Muscle of leg (tissue), 11 donors: ENCODE results near the gene NPTN. TPM values are rescaled to one million over a fixed set of nuclear protein-coding genes. Genes with fewer than 3 reads are reported as not detected.
"Not testable (repeated sequence)": the region's sequence is repeated elsewhere in the genome, so short reads cannot be mapped to it uniquely, and the experiment has no call there.

ENCODE experiments used
- DNase-seq: peaks from one replicate; pipeline ENCODE4 v3.0.0; 2013
- H3K27ac ChIP-seq: one replicate; pipeline ENCODE4 v1.5.1; 2013; ENCODE audit warnings: mild to moderate bottlenecking, low read length, control low read depth
- H3K27me3 ChIP-seq: one replicate; pipeline ENCODE4 v1.6.1; 2013; ENCODE audit warnings: low read length; ENCODE audit not compliant: control insufficient read depth, insufficient read depth
- H3K36me3 ChIP-seq: one replicate; pipeline ENCODE4 v1.6.1; 2013; ENCODE audit warnings: low read length; ENCODE audit not compliant: control insufficient read depth, insufficient read depth
- H3K4me1 ChIP-seq: one replicate; pipeline ENCODE4 v1.6.1; 2013; ENCODE audit warnings: low read length; ENCODE audit not compliant: control insufficient read depth, insufficient read depth
- H3K4me3 ChIP-seq: one replicate; pipeline ENCODE4 v1.5.1; 2013; ENCODE audit warnings: low read length, control low read depth
- H3K9me3 ChIP-seq: replicated peaks from 2 replicates; pipeline ENCODE4 v1.6.1; 2013; ENCODE audit warnings: low read depth, low read length; ENCODE audit not compliant: control insufficient read depth
- WGBS: methylation state at CpG from one replicate; pipeline ENCODE4 v1.1.5; 2013; ENCODE audit warnings: missing lambda C conversion rate; ENCODE audit not compliant: insufficient coverage; 5-methylcytosine and 5-hydroxymethylcytosine counted together
- polyA plus RNA-seq, 8 donors: library from polyadenylated mRNA; unstranded; fragments of 120-200 nt; gene quantifications; one replicate each; pipeline versions ENCODE4 v1.2.1 to v1.2.3, GENCODE V29; 2013; ENCODE audit warnings: inconsistent platforms in 1 of 8, low replicate concordance in 1 of 8; ENCODE audit not compliant: insufficient read length in 8 of 8, insufficient read depth in 1 of 8
- total RNA-seq: library from RNA; stranded (reverse); fragments of 120-200 nt; gene quantifications from one replicate; pipeline ENCODE4 v1.2.4, GENCODE V29; 2013

Gene NPTN
- total and polyA plus RNA-seq, 9 donors = 64.8 to 96.4 (median 82.7) TPM

- WGBS = no CpG with 5 or more reads among the region's 2 CpGs
- DNase-seq = peak; percentile 92
These were observed 72.6 kb downstream of the NPTN start for GRCh38 chr15:73560501-73561117.

GRCh38 chr15:73558529-73558928 lies 74.7 kb downstream of the NPTN start:
- H3K4me1 ChIP-seq = no peaks in the 10 kb centered on the region
- no peak overlapping the region for H3K27ac ChIP-seq
- H3K36me3 ChIP-seq = peaks cover 21% of the 10 kb centered on the region

More at GRCh38 chr15:73560501-73561117, 72.6 kb downstream of the NPTN start:
- H3K4me3 ChIP-seq = no peak overlapping the region
- peaks cover 23% of the 10 kb centered on the region for H3K36me3 ChIP-seq
- no peaks in the 10 kb centered on the region for H3K27me3 ChIP-seq
- H3K4me1 ChIP-seq = peaks cover 3% of the 10 kb centered on the region
- H3K27ac ChIP-seq = no peak overlapping the region
- no peaks in the 10 kb centered on the region for H3K9me3 ChIP-seq

GRCh38 chr15:73555080-73555479 lies 78.1 kb downstream of the NPTN start:
- DNase-seq = no peak
- no peak overlapping the region for H3K27ac ChIP-seq

More at GRCh38 chr15:73558529-73558928, 74.7 kb downstream of the NPTN start:
- no peaks in the 10 kb centered on the region for H3K27me3 ChIP-seq
- DNase-seq = no peak
- H3K9me3 ChIP-seq = no peaks in the 10 kb centered on the region
- H3K4me3 ChIP-seq = no peak overlapping the region
- no CpG with 5 or more reads among the region's 1 CpG for WGBS

GRCh38 chr15:73550190-73550589 lies 83.0 kb downstream of the NPTN start:
- Histone ChIP-seq H3K9me3 (no peaks in the 10 kb centered on the region), H3K27ac (no peak overlapping the region)

More at GRCh38 chr15:73555080-73555479, 78.1 kb downstream of the NPTN start:
- 94% methylated on average over 4 of the region's 4 CpGs for WGBS
- Histone ChIP-seq H3K36me3 (peaks cover 6% of the 10 kb centered on the region), H3K4me3 (no peak overlapping the region), H3K9me3 (no peaks in the 10 kb centered on the region), H3K4me1 (no peaks in the 10 kb centered on the region), H3K27me3 (no peaks in the 10 kb centered on the region)

GRCh38 chr15:73548925-73549324 lies 84.3 kb downstream of the NPTN start:
- not testable (repeated sequence) for H3K27me3 ChIP-seq, H3K4me3 ChIP-seq, DNase-seq, H3K4me1 ChIP-seq, H3K36me3 ChIP-seq, H3K27ac ChIP-seq, H3K9me3 ChIP-seq
- no CpG with 5 or more reads among the region's 3 CpGs for WGBS

More at GRCh38 chr15:73550190-73550589, 83.0 kb downstream of the NPTN start:
- Histone ChIP-seq H3K4me3 (no peak overlapping the region), H3K27me3 (no peaks in the 10 kb centered on the region), H3K36me3 (peaks cover 1% of the 10 kb centered on the region), H3K4me1 (no peaks in the 10 kb centered on the region)
- no peak for DNase-seq

GRCh38 chr15:73541479-73541878 lies 91.7 kb downstream of the NPTN start:
- Histone ChIP-seq H3K4me3 (no peak overlapping the region), H3K27me3 (no peaks in the 10 kb centered on the region), H3K4me1 (no peaks in the 10 kb centered on the region), H3K36me3 (no peaks in the 10 kb centered on the region), H3K9me3 (no peaks in the 10 kb centered on the region), H3K27ac (no peak overlapping the region)
- DNase-seq = no peak

GRCh38 chr15:73540161-73540560 lies 93.0 kb downstream of the NPTN start:
- Histone ChIP-seq H3K36me3 (no peaks in the 10 kb centered on the region), H3K4me3 (no peak overlapping the region), H3K9me3 (no peaks in the 10 kb centered on the region), H3K4me1 (no peaks in the 10 kb centered on the region), H3K27ac (no peak overlapping the region), H3K27me3 (no peaks in the 10 kb centered on the region)
- no peak for DNase-seq
- no CpG with 5 or more reads among the region's 3 CpGs for WGBS

GRCh38 chr15:73539212-73540128 lies 93.7 kb downstream of the NPTN start:
- Histone ChIP-seq H3K4me3 (no peak overlapping the region), H3K27ac (no peak overlapping the region), H3K9me3 (no peaks in the 10 kb centered on the region), H3K4me1 (no peaks in the 10 kb centered on the region), H3K36me3 (no peaks in the 10 kb centered on the region), H3K27me3 (no peaks in the 10 kb centered on the region)
- WGBS = no CpG with 5 or more reads among the region's 9 CpGs
- no peak for DNase-seq

GRCh38 chr15:73538563-73539211 lies 94.5 kb downstream of the NPTN start:
- H3K4me3 ChIP-seq = no peak overlapping the region
- no peaks in the 10 kb centered on the region for H3K4me1 ChIP-seq
- H3K27me3 ChIP-seq = no peaks in the 10 kb centered on the region
- H3K27ac ChIP-seq = no peak overlapping the region
- H3K9me3 ChIP-seq = no peaks in the 10 kb centered on the region
- no peak for DNase-seq
- 96% methylated on average over 5 of the region's 10 CpGs for WGBS
- H3K36me3 ChIP-seq = no peaks in the 10 kb centered on the region

- Histone ChIP-seq H3K4me3 (no peak overlapping the region), H3K27me3 (no peaks in the 10 kb centered on the region), H3K27ac (no peak overlapping the region), H3K36me3 (no peaks in the 10 kb centered on the region), H3K9me3 (no peaks in the 10 kb centered on the region), H3K4me1 (no peaks in the 10 kb centered on the region)
- DNase-seq = no peak
- no CpG with 5 or more reads among the region's 2 CpGs for WGBS
These were observed 95.1 kb downstream of the NPTN start for GRCh38 chr15:73538123-73538522.
